Testis (tissue), 2 donors: Measurements from ENCODE around the gene GFRA1.

Experiments
- POLR2A ChIP-seq: fragments of 450-650 bp; IDR thresholded peaks from one replicate; pipeline ENCODE4 v1.6.1; 2017; ENCODE audit warnings: antibody characterized with exemption, mild to moderate bottlenecking, moderate library complexity
- TF ChIP-seq, protein P1 (sequence below), 3 experiments: fragments of 450-650 bp in 2 of 3; fragments of 200-600 bp in 1 of 3; sonication (generic) in 1 of 3; IDR thresholded peaks; one replicate each; pipeline ENCODE4 v1.5.1; 2016 to 2019; ENCODE audit warnings: antibody characterized with exemption in 3 of 3, mild to moderate bottlenecking in 2 of 3, moderate library complexity in 1 of 3

DNA sequence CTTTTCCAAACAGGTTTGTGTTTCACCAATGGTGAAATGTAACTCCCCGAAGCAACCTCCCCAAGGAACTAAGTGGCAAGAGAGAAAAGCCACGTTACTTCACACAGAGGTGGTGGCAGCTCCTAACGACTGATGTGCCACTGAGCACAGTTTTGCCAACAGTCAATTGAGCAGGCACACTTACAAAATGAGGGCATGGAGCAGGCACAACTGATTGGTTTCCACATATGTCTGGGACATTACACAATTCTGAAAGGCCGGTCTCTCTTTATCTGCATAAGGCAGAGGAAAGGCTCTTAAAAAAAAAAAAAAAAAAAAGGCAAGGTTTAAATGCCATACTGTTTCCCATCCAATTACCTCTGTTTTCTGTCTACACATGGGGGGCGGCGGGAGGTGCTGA, 86.7 kb downstream of the GFRA1 start:
- TF ChIP-seq, protein P1, sequence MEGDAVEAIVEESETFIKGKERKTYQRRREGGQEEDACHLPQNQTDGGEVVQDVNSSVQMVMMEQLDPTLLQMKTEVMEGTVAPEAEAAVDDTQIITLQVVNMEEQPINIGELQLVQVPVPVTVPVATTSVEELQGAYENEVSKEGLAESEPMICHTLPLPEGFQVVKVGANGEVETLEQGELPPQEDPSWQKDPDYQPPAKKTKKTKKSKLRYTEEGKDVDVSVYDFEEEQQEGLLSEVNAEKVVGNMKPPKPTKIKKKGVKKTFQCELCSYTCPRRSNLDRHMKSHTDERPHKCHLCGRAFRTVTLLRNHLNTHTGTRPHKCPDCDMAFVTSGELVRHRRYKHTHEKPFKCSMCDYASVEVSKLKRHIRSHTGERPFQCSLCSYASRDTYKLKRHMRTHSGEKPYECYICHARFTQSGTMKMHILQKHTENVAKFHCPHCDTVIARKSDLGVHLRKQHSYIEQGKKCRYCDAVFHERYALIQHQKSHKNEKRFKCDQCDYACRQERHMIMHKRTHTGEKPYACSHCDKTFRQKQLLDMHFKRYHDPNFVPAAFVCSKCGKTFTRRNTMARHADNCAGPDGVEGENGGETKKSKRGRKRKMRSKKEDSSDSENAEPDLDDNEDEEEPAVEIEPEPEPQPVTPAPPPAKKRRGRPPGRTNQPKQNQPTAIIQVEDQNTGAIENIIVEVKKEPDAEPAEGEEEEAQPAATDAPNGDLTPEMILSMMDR (IDR thresholded peaks at IDR 0.05) = no peak
- TF ChIP-seq POLR2A = no peak
